Measurements from ENCODE around the gene RPP25L.

DNA sequence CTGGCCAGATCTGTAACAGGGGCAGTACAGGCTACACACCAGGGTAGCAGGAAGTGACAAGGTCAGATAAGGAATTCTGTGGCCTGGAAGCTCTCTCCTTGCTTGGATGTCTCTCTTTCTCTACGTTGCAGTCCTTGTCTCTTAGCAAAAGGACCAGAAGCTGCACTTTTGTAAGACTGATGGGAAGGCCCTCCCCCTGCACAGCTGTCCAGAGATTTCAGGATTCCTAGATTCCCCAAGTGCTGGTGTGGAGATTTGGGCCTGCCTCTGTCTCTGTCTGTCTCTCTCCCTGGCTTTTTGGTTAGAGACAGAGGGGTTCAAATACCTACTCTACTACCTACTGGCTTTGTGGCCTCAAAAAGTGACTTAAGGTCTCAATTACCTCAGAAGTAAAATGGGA lies 12.4 kb downstream of the RPP25L start:
- TF ChIP-seq CTCF (IDR thresholded peaks at IDR 0.05): no peak
- no peak for TF ChIP-seq EZH2 (IDR thresholded peaks at IDR 0.05)
- no peak for TF ChIP-seq EZH2phosphoT487 (IDR thresholded peaks at IDR 0.05)
